GM18873 (cell line): ENCODE measurements around the gene TRIM43B.
"Not testable (repeated sequence)": the region's sequence is repeated elsewhere in the genome, so short reads cannot be mapped to it uniquely, and the experiment has no call there.

Experiments
- ATAC-seq: cut with Tn5 transposase; IDR thresholded peaks from one replicate; pipeline ENCODE4 v1.9.1; 2021; ENCODE audit warnings: mild to moderate bottlenecking, moderate library complexity, moderate number of reproducible peaks; ENCODE audit not compliant: unreplicated experiment, low FRiP score

TRIM43B gene

GRCh38 chr2:95484654-95485053 is at the start of gene TRIM43B:
TRIM43B (minus strand) TSS chr2:95484754; CDS start chr2:95482714, 2,040 bp downstream.
- not testable (repeated sequence) for ATAC-seq

- no peak for ATAC-seq
Observed at GRCh38 chr2:95531254-95531771, 46.8 kb upstream of the TRIM43B start.

- peak; percentile 61 for ATAC-seq
Observed at GRCh38 chr2:95530734-95531133, 46.2 kb upstream of the TRIM43B start.

DNA sequence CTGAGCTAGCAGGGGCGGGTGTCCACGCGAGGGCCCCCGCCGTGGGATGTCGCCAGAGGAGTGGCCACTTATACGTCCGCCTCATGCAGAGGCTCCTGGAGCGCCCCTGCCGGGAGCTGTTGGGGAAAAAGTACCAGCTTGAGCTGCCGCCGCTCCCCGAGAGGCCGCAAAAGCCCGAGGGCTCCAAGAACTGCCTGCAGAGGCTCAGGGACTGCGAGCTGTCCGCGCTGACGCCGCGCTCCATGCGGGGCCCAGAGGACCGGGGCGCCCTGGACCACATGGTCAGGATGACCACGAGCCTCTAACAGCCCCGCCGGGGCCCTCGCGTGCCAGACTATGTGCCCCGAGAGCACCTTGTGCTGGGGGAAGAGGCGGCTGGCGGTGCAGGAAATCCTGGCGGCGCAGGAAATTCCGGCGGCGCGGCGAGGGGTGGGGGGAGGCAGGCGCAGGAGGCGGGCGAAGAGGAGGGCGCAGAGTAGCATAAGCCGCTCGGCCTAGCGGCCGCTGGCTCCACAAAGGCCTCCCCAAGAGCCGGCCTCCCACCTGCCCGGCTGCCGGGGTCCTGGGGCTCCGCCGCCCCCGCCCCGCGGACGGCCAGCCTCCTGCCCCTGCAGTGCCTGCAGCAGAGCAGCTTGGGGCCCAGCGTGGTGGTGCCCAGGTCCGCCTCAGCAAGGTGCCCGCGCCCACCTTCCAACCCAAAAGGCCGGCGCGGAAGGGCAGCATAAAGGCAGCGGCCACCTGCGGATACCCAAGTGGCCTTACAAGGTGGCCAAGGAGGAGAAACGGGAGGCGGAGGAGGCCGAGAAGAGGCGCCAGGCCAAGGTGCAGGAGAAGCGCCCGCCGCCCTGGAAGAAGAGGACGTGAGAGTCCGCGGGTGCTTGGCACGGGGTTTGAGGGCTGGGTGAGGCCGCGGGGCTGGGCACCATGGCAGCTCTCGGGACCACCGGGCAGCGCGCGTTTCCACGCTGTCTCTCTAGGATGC is 42.1 kb upstream of the TRIM43B start:
- ATAC-seq = no peak

- no peak for ATAC-seq
Observed at GRCh38 chr2:95525294-95526035, 40.9 kb upstream of the TRIM43B start.

GRCh38 chr2:95524195-95524594 is 39.6 kb upstream of the TRIM43B start:
- no peak for ATAC-seq

DNA sequence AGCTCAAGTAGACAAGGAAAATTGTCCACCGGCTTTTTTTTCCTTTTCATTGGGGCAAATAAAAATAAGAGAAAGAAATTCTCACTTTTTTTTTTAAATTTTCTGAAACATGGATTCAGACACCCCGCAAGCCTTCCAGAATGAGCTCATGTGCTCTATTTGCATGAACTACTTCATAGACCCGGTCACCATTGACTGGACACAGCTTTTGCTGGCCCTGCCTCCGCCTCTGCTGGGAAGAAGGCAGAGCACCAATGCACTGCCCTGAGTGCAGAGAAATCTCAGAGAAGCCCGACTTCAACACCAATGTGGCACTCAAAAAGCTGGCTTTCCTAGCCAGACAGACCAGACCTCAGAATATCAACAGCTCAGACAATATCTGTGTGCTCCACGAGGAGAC is 30.2 kb upstream of the TRIM43B start:
- no peak for ATAC-seq

DNA sequence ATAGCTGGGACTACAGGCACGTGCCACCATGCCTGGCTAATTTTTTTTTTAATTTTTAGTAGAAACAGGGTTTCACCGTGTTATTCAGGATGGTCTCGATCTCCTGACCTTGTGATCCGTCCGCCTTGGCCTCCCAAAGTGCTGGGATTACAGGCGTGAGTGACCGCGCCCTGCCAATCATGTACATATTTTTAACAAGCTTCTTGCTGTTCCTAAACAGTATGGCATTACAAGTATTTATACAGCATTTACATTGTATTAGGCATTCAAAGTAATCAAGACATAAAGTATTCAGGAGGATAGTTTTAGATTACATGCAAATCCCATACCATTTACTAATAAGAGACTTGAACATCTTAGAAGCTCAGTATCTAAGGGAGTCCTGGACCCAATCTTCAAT is 29.7 kb upstream of the TRIM43B start:
- not testable (repeated sequence) for ATAC-seq

DNA sequence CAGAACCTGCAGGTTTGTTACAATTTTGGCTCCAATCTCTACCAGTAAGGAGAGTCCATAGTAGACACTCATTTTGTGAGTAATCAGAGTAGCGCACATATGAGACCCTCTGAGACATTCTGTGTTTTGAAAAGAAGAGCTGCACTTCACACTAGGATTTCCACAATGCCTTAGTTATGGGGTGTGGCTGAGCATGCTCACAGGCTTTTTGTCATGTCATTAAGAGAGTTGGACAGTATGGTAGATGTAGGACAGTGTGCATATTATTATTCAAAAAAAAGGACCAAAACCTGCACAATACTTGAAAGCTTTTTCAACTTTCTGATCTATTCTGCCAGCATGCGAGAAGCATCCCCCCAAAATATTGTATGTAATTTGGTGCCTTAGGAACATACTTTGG is 24.9 kb upstream of the TRIM43B start:
- ATAC-seq = no peak

- no peak for ATAC-seq
Observed at GRCh38 chr2:95505222-95505621, 20.7 kb upstream of the TRIM43B start.

DNA sequence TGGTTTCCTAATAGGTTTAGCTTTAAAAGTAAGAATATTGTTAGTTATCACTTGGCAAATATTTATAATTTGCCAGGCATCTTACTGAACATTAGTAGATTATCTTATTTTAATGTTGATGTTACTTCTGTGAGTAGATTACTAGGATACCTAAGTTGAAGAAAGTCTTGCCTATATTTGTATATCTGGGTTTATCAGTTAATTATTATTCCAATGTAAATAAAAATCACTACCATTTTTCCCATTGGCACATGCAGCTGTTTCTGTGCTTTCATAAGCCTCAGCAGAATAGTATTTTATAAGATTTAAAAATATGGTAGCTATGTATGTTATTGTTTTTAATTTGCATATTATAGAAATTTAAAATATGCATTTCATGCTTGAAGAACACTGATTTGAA is 16.3 kb upstream of the TRIM43B start:
- ATAC-seq = no peak

GRCh38 chr2:95492076-95492475 is 7.5 kb upstream of the TRIM43B start:
- not testable (repeated sequence) for ATAC-seq

DNA sequence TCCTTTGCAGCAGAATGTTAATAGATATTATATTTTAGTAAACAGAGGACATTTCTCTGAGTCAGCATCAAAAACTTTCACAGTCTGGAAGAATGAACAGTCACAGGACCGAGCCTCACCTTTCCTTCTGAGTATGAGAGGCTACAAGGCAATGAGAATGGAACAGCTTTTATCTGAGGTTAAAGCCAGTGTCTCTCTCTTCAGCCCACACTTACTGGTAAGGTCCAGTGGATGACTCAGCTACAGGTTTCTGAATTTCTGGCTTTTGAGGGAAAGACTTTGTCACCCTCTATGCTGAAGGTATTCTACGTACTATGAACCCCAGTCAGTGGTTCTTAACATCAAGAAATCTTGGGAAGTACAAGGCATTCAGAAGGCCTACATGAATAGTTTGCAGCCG is 9.5 kb downstream of the TRIM43B start:
- ATAC-seq = not testable (repeated sequence)

DNA sequence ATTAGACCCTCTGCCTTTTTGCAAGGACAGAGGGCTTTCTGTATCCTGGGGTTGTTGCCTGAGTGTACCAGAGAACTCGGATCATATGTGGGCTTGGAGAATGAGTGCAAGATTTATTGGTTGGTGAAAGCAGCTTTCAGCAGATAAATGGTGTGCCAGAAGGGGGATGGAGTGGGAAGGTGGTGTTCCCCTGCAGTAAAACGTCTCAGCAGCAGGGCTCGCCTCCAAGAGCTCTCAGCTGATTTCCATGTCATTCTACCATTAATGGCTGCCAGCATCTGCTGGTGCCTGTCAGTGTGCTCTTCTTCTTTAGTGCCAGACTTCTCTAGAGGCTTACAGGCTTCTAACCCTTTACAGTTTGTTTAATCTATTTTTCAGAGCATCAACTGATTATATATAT is 16.6 kb downstream of the TRIM43B start:
- not testable (repeated sequence) for ATAC-seq

GRCh38 chr2:95466572-95466971 is 18.0 kb downstream of the TRIM43B start:
- not testable (repeated sequence) for ATAC-seq

DNA sequence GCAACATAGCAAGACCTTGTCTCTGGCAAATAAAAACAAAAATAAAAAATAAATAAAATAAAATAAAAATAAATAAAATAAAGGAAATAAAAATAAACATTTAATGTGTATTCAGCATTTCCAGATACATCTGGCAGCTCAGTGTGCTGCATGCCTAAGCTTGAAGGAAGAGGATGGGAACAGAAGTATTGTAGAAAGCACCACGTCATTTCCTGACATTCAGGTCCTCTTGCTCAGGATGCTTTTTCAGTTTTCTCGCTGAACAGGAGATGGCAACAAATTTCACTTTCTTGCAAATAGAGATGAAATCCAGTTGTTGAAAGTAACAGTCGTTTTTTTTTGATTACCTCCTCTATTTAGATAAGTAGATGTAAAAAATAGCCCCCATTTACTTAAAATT is 21.3 kb downstream of the TRIM43B start:
- not testable (repeated sequence) for ATAC-seq

- ATAC-seq = not testable (repeated sequence)
Observed at GRCh38 chr2:95445317-95445716, 39.2 kb downstream of the TRIM43B start.

GRCh38 chr2:95442474-95443099 is 42.0 kb downstream of the TRIM43B start:
- not testable (repeated sequence) for ATAC-seq

- not testable (repeated sequence) for ATAC-seq
Observed at GRCh38 chr2:95435872-95436209, 48.7 kb downstream of the TRIM43B start.

GRCh38 chr2:95435162-95435871 is 49.2 kb downstream of the TRIM43B start:
- not testable (repeated sequence) for ATAC-seq
